ENCODE data around the gene METTL27. TPM values are rescaled to one million over a fixed set of nuclear protein-coding genes. Genes with fewer than 3 reads are reported as not detected.

Gene METTL27
- total and polyA plus RNA-seq, 2 of the 8 experiments (the other 6 are each of a cell fraction or from before 2014, with no cell fraction given) = 6.2 to 12.0 TPM

DNA sequence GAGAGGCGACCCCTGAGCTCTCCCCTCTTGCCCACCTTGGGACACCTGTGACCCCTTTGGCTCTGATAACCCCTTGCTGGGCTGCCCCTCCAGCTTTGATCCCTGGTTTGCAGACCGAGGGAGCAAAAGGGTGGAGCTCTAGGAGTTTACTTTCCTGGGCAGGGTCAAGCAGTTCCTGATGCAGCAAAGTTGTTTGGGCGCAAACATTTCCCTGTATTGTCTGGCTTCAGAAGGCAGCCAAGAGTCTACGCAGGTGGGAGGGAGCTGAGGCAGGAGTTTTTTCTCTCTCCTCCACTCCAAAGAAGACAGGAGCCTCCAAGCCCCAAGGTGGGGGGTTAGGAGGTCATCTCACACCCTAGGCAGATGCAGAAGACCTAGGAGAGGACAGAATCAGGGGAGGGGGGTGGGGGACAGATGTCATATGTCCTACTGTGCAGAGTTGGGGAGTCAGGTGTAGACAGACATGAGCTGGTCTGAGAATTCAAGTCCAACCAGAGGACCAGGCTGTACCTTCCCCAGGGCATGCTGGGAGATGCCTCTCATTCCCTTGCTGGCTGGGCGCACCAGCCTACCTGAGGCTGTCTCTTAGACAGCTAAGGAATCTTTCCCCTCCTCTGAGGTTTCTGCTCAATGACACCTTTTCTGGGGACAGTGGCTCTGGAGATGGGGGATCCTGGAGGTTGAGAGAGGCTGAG, 39.2 kb upstream of the METTL27 start (continued):
- TF ChIP-seq TBP (IDR thresholded peaks at IDR 0.05; ENCODE audit: low read depth, low read length) (no peak), GTF2F1 (IDR thresholded peaks at IDR 0.05; ENCODE audit: borderline replicate concordance, low read depth, low read length) (no peak), TCF12 (IDR thresholded peaks at IDR 0.05; ENCODE audit: low read depth, low read length) (no peak)

All from H1 (cell line).